Panc1 (cell line): Measurements from ENCODE around the gene ZNF664. TPM values are rescaled to one million over a fixed set of nuclear protein-coding genes. Genes with fewer than 3 reads are reported as not detected.

Experiments used
- ATAC-seq: fragments of 200-7000 bp; cut with Tn5 transposase; 2 replicates; pipeline ENCODE4 v1.9.1; 2020; ENCODE audit warnings: mild to moderate bottlenecking, moderate library complexity
- BruUV-seq: library from RNA; stranded (reverse); fragments of 400-500 nt; replicated peaks from 2 replicates; lab custom pipeline; 2021; lab: Mats Ljungman, UMichigan
- CTCF ChIA-PET: fragments of 300-600 bp; sonication (Branson Sonifier 250); formaldehyde crosslinking; loops from one replicate; lab custom pipeline; 2022; ENCODE audit warnings: antibody characterized with exemption; lab: Charles Lee
- POLR2A ChIA-PET: fragments of 300-600 bp; sonication (Branson Sonifier 250); formaldehyde crosslinking; loops from one replicate; lab custom pipeline; 2022; ENCODE audit warnings: antibody characterized with exemption; lab: Charles Lee
- DNase-seq: peaks from one replicate; pipeline ENCODE4 v3.0.0-alpha.2; 2010; ENCODE audit warnings: low read depth, low spot score
- H3K27ac ChIP-seq: 2 replicates; pipeline ENCODE4 v1.5.1; 2011; ENCODE audit warnings: mild to moderate bottlenecking, low read length, inconsistent platforms
- H3K27me3 ChIP-seq: fragments of 200-500 bp; sonication (Bioruptor generic); 2 replicates; pipeline ENCODE4 v1.6.0; 2014; ENCODE audit warnings: low read length, inconsistent platforms; ENCODE audit not compliant: control insufficient read depth, insufficient read depth
- H3K36me3 ChIP-seq: fragments of 200-500 bp; sonication (Bioruptor generic); 2 replicates; pipeline ENCODE4 v1.5.1; 2014; ENCODE audit warnings: inconsistent platforms, mild to moderate bottlenecking, low read length, moderate library complexity; ENCODE audit not compliant: control insufficient read depth, insufficient read depth
- H3K4me1 ChIP-seq: 2 replicates; pipeline ENCODE4 v1.5.1; 2011; ENCODE audit warnings: inconsistent platforms, mild to moderate bottlenecking, low read length, moderate library complexity; ENCODE audit not compliant: control insufficient read depth, insufficient read depth
- H3K4me3 ChIP-seq, 2 experiments: 2 replicates each; pipeline ENCODE4 v1.5.1; 2011 to 2012; ENCODE audit warnings: low read depth in 2 of 2, low read length in 2 of 2, mild to moderate bottlenecking in 2 of 2, inconsistent platforms in 1 of 2, moderate library complexity in 1 of 2
- H3K9me3 ChIP-seq: fragments of 200-500 bp; sonication (Bioruptor generic); 2 replicates; pipeline ENCODE4 v1.5.1; 2014; ENCODE audit warnings: low read depth, mild to moderate bottlenecking, inconsistent platforms, low read length, moderate library complexity; ENCODE audit not compliant: control insufficient read depth, insufficient read depth
- POLR2AphosphoS5 ChIP-seq: IDR thresholded peaks from 2 replicates; pipeline ENCODE4 v1.6.1; 2012; ENCODE audit warnings: mild to moderate bottlenecking, low read depth, low read length, moderate library complexity
- SIN3A ChIP-seq: IDR thresholded peaks from 2 replicates; pipeline ENCODE4 v1.6.1; 2012; ENCODE audit warnings: low read depth, mild to moderate bottlenecking, low read length, moderate library complexity, borderline replicate concordance; ENCODE audit not compliant: insufficient read depth
- TCF7L2 ChIP-seq: IDR thresholded peaks from 2 replicates; pipeline ENCODE4 v1.6.1; 2011; ENCODE audit warnings: mild to moderate bottlenecking, low read depth, low read length, inconsistent platforms
- in situ Hi-C: cut with HindIII; loops from 2 replicates; pipeline ENCODE4 v1.10.0; 2016; ENCODE audit warnings: low sequenced_read_pairs, low pct_unique_long_range_greater_than_20kb
- intact Hi-C: fragments of 100-400 bp; cut with micrococcal nuclease; formaldehyde crosslinking; loops from one replicate; pipeline ENCODE4 v1.10.0; 2022; ENCODE audit not compliant: unreplicated experiment
- total RNA-seq: library from RNA; stranded (reverse); gene quantifications from one replicate; pipeline ENCODE4 v1.2.1, GENCODE V29; 2021; ENCODE audit not compliant: unreplicated experiment
- TF ChIP-seq, protein P1 (sequence below): fragments of 450-650 bp; IDR thresholded peaks from 2 replicates; pipeline ENCODE4 v1.5.1; 2017; ENCODE audit warnings: mild to moderate bottlenecking
- TF ChIP-seq, protein P2 (sequence below), 2 experiments: IDR thresholded peaks; 2 replicates each; pipeline ENCODE4 v1.6.1; 2011 to 2012; ENCODE audit warnings: low read depth in 2 of 2, control low read depth in 1 of 2, low read length in 1 of 2, mild to moderate bottlenecking in 1 of 2, moderate library complexity in 1 of 2; ENCODE audit not compliant: insufficient read depth in 1 of 2

ZNF664 gene
- total RNA-seq, 1 experiment from 2014 or later, result 115 TPM

DNA sequence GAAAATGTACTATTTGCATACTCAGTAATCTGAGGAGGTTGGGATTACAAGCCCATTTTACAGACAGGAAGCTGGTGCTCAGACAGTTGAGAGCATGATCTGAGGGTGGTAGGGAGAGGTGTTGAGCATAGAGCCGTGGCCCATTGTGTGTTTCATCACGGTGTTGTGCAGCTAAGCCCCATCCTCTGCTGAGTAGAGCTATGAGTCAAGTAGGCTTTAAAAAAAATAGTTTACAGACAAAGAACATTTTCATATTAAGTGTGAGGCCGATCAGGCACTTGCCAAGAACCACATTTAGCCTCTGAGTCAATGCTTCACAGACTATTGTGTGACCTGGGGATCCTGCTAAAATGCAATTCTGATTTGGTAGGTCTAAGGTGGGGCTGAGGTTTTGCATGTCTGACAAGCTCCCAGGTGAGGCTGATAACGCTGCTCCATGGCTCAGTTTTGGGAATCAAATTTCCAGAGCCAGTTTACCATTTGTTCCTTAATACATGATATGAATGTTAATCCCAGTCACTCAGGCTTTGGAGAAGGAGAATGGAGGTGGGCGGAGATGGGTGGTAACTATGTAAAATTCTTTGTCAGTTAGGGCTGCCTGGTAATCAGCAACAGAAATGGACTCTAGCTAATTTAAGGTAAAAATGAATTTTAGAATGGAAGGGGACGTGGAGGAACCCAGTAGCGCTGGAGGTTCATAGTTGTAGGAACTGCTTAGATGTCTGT is 22.2 kb downstream of the ZNF664 start:
- ATAC-seq, result no peak
- H3K4me1 ChIP-seq, result no peaks in the 10 kb centered on the region
- ChIA-PET POLR2A (no interaction called here), CTCF (interaction anchor here (0.6 kb wide), 1 partner anchor 67 kb away, joined by 3 read pairs; no protein-coding TSS in a partner anchor)
- H3K9me3 ChIP-seq, result no peaks in the 10 kb centered on the region
- peaks cover 3% of the 10 kb centered on the region; the same call in 1 of the 2 replicates for H3K36me3 ChIP-seq
- no peak for DNase-seq
- no peak overlapping the region for H3K27ac ChIP-seq
- BruUV-seq, result no TSS peak
- no peaks in the 10 kb centered on the region for H3K27me3 ChIP-seq
- TF ChIP-seq TCF7L2 (no peak), POLR2AphosphoS5 (no peak), SIN3A (no peak)
- TF ChIP-seq, protein P1, sequence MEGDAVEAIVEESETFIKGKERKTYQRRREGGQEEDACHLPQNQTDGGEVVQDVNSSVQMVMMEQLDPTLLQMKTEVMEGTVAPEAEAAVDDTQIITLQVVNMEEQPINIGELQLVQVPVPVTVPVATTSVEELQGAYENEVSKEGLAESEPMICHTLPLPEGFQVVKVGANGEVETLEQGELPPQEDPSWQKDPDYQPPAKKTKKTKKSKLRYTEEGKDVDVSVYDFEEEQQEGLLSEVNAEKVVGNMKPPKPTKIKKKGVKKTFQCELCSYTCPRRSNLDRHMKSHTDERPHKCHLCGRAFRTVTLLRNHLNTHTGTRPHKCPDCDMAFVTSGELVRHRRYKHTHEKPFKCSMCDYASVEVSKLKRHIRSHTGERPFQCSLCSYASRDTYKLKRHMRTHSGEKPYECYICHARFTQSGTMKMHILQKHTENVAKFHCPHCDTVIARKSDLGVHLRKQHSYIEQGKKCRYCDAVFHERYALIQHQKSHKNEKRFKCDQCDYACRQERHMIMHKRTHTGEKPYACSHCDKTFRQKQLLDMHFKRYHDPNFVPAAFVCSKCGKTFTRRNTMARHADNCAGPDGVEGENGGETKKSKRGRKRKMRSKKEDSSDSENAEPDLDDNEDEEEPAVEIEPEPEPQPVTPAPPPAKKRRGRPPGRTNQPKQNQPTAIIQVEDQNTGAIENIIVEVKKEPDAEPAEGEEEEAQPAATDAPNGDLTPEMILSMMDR, result no peak
- TF ChIP-seq, protein P2, sequence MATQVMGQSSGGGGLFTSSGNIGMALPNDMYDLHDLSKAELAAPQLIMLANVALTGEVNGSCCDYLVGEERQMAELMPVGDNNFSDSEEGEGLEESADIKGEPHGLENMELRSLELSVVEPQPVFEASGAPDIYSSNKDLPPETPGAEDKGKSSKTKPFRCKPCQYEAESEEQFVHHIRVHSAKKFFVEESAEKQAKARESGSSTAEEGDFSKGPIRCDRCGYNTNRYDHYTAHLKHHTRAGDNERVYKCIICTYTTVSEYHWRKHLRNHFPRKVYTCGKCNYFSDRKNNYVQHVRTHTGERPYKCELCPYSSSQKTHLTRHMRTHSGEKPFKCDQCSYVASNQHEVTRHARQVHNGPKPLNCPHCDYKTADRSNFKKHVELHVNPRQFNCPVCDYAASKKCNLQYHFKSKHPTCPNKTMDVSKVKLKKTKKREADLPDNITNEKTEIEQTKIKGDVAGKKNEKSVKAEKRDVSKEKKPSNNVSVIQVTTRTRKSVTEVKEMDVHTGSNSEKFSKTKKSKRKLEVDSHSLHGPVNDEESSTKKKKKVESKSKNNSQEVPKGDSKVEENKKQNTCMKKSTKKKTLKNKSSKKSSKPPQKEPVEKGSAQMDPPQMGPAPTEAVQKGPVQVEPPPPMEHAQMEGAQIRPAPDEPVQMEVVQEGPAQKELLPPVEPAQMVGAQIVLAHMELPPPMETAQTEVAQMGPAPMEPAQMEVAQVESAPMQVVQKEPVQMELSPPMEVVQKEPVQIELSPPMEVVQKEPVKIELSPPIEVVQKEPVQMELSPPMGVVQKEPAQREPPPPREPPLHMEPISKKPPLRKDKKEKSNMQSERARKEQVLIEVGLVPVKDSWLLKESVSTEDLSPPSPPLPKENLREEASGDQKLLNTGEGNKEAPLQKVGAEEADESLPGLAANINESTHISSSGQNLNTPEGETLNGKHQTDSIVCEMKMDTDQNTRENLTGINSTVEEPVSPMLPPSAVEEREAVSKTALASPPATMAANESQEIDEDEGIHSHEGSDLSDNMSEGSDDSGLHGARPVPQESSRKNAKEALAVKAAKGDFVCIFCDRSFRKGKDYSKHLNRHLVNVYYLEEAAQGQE (IDR thresholded peaks at IDR 0.05; ENCODE audit: insufficient read depth in 1 of 2, low read depth in 2 of 2, low read length in 1 of 2), result no peak
- no peak overlapping the region for H3K4me3 ChIP-seq
- in situ Hi-C loops (no loop called here), intact Hi-C loops (no loop called here)

DNA sequence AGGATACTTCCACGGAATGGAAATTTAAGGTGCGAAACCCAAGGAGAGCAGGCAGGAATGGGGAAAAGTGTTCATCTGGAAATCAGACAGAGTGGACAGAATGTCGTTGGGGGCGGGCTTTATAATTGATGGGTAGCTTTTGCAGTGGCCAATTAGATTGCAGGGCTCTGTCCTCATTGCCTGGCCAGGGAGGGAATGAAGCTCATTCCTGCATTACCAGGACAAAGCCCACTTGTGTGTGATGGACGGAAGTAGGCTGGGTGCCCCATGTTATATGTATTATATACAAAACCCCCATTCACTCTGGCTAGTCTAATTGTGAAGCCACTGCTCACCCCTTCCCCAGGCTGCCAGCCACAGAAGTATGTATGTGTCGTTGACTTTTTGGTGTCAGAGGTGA is 23.6 kb downstream of the ZNF664 start:
- CTCF ChIA-PET, result no interaction called here
- TF ChIP-seq SIN3A, result no peak
- TF ChIP-seq POLR2AphosphoS5, result no peak
- TF ChIP-seq, protein P2 (IDR thresholded peaks at IDR 0.05; ENCODE audit: insufficient read depth in 1 of 2, low read depth in 2 of 2, low read length in 1 of 2), result no peak
- TF ChIP-seq, protein P1, result no peak
- TF ChIP-seq TCF7L2, result no peak
- ATAC-seq (no peak), DNase-seq (no peak)
- no peaks in the 10 kb centered on the region for H3K4me1 ChIP-seq
- in situ Hi-C loops, result no loop called here
- POLR2A ChIA-PET, result interaction anchor here (0.6 kb wide), 1 partner anchor 33 kb away, joined by 3 read pairs; no protein-coding TSS in a partner anchor
- H3K27me3 ChIP-seq, result no peaks in the 10 kb centered on the region
- H3K36me3 ChIP-seq, result 0 out of 2 replicates have a peak, but pooled peaks cover 3% of the 10 kb centered on the region
- no peaks in the 10 kb centered on the region for H3K9me3 ChIP-seq
- no peak overlapping the region for H3K27ac ChIP-seq
- BruUV-seq, result no TSS peak
- H3K4me3 ChIP-seq, result no peak overlapping the region
- intact Hi-C loops, result no loop called here
